ENCODE results near the gene HTR3B. TPM values are rescaled to one million over a fixed set of nuclear protein-coding genes. Genes with fewer than 3 reads are reported as not detected.

HTR3B gene
- total and polyA plus RNA-seq, 2 donors (not counting 1 experiment from before 2014, with no cell fraction given): not detected

DNA sequence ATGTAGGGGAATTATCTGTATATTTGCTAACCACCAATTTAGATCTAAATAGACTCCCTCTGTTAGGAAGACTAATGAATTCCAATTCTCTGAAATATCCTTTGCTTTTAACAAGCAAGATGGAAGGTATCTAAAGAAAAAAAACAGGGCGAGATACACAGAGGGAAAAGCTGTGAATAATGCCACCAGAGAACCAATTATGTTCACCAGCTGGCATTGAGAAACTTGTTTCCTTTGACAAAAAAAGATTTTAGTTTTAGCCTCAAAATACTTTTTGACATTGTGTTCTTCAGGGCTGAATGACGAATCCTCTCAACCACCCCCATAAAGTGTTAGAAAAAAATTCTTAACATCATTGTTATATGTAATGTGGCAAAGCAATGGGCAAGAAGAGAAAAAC is 19.0 kb downstream of the HTR3B start:
- Histone ChIP-seq H3K9me3 (ENCODE audit: control extremely low read depth in 1 of 3, control insufficient read depth in 2 of 3, insufficient read depth in 1 of 3, low read length in 2 of 3) (no peaks in the 10 kb centered on the region), H3K9ac (ENCODE audit: low read length) (no peak overlapping the region), H2AFZ (ENCODE audit: insufficient read depth, low read depth, low read length, poor library complexity, severe bottlenecking) (no peak overlapping the region), H3K27ac (ENCODE audit: low read length in 2 of 2) (no peak overlapping the region), H3K4me3 (ENCODE audit: control extremely low read depth in 1 of 5, extremely low read depth in 1 of 5, insufficient read depth in 1 of 5, low read depth in 2 of 5, low read length in 4 of 5) (no peak overlapping the region), H4K20me1 (ENCODE audit: control insufficient read depth, insufficient read depth, low read length, poor library complexity, severe bottlenecking) (no peaks in the 10 kb centered on the region), H3K4me2 (replicated peaks; ENCODE audit: low read depth, low read length, poor library complexity, severe bottlenecking) (no peak overlapping the region), H3K79me2 (ENCODE audit: control insufficient read depth, insufficient read depth, low read length) (no peaks in the 10 kb centered on the region), H3K27me3 (replicated peaks in 1 of 4; ENCODE audit: control extremely low read depth in 1 of 4, control insufficient read depth in 3 of 4, insufficient read depth in 4 of 4, low read length in 3 of 4) (no peaks in the 10 kb centered on the region), H3K4me1 (ENCODE audit: control insufficient read depth in 2 of 2, insufficient read depth in 2 of 2, low read length in 2 of 2) (no peaks in the 10 kb centered on the region), H3K36me3 (replicated peaks in 1 of 2; ENCODE audit: control extremely low read depth in 1 of 2, control insufficient read depth in 1 of 2, extremely low read depth in 1 of 2, insufficient read depth in 2 of 2, low read length in 1 of 2) (no peaks in the 10 kb centered on the region)
- POLR2A ChIA-PET: no interaction called here
- ATAC-seq (ENCODE audit: low read depth): no peak
- H3K4me3 Mint-ChIP-seq: no peak overlapping the region
- intact Hi-C loops (cut with micrococcal nuclease): no loop called here
- H3K27ac Mint-ChIP-seq: no peak overlapping the region
- TF ChIP-seq EZH2 (IDR thresholded peaks at IDR 0.05; ENCODE audit: borderline replicate concordance, insufficient read depth, low read depth, low read length, poor library complexity, severe bottlenecking): no peak
- TF ChIP-seq, protein P1, sequence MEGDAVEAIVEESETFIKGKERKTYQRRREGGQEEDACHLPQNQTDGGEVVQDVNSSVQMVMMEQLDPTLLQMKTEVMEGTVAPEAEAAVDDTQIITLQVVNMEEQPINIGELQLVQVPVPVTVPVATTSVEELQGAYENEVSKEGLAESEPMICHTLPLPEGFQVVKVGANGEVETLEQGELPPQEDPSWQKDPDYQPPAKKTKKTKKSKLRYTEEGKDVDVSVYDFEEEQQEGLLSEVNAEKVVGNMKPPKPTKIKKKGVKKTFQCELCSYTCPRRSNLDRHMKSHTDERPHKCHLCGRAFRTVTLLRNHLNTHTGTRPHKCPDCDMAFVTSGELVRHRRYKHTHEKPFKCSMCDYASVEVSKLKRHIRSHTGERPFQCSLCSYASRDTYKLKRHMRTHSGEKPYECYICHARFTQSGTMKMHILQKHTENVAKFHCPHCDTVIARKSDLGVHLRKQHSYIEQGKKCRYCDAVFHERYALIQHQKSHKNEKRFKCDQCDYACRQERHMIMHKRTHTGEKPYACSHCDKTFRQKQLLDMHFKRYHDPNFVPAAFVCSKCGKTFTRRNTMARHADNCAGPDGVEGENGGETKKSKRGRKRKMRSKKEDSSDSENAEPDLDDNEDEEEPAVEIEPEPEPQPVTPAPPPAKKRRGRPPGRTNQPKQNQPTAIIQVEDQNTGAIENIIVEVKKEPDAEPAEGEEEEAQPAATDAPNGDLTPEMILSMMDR (IDR thresholded peaks at IDR 0.05): no peak
- H3K27me3 Mint-ChIP-seq: peaks cover 13% of the 10 kb centered on the region
- DNase-seq: no peak
- peaks cover 3% of the 10 kb centered on the region for H3K4me1 Mint-ChIP-seq
- H3K9me3 Mint-ChIP-seq (ENCODE audit: insufficient read depth): no peaks in the 10 kb centered on the region
- CTCF ChIA-PET: interaction anchor here (0.8 kb wide), 1 partner anchor 215 kb away, joined by 3 read pairs; no protein-coding TSS in a partner anchor
- no CpG with 5 or more reads among the region's 2 CpGs for WGBS (ENCODE audit: insufficient coverage)

DNA sequence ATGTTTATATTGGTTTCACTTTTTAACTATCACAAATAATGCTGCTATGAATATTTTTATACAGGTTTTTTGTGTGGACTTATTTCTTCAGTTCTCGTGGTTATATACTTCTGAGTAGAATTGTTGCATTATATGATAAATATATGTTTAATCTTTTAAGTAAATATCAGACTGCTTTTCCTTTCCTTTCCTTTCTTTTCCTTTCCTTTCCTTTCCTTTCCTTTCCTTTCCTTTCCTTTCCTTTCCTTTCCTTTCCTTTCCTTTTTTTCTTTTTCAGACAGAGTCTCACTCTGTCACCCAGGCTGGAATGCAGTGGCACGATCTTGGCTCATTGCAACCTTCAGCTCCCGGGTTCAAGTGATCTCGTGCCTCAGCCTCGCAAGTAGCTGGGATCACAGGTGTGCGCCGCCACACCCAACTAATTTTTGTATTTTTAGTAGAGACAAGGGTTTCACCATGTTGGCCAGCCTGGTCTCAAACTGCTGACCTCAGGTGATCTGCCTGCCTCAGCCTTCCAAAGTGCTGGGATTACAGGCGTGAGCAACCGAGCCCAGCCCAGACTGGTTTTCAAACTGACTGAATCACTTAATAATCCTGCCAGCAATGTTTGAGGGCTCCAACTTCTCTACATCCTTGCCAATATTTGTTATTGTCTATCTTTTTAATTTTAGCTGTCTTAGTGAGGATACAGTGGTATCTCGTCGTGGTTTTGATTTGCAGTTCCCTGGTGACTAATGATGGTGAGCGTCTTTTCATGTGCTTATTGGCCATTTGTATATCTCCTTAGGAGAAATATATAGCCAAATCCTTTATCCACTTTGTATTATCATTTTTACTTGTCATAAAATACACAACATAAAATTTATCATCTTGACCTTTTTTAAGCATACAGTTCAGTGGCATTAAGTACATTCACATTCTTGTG is 21.9 kb downstream of the HTR3B start:
- no peak overlapping the region for H2AFZ ChIP-seq (ENCODE audit: insufficient read depth, low read depth, low read length, poor library complexity, severe bottlenecking)
- H3K79me2 ChIP-seq (ENCODE audit: control insufficient read depth, insufficient read depth, low read length): no peaks in the 10 kb centered on the region
- no peak overlapping the region for H3K4me2 ChIP-seq (replicated peaks; ENCODE audit: low read depth, low read length, poor library complexity, severe bottlenecking)
- Mint-ChIP-seq H3K4me3 (no peak overlapping the region), H3K27me3 (peaks cover 10% of the 10 kb centered on the region), H3K27ac (no peak overlapping the region), H3K9me3 (ENCODE audit: insufficient read depth) (no peaks in the 10 kb centered on the region), H3K4me1 (peaks cover 3% of the 10 kb centered on the region)
- TF ChIP-seq, protein P1 (IDR thresholded peaks at IDR 0.05): no peak
- no peak for TF ChIP-seq EZH2 (IDR thresholded peaks at IDR 0.05; ENCODE audit: borderline replicate concordance, insufficient read depth, low read depth, low read length, poor library complexity, severe bottlenecking)
- H3K9me3 ChIP-seq (ENCODE audit: control extremely low read depth in 1 of 3, control insufficient read depth in 2 of 3, insufficient read depth in 1 of 3, low read length in 2 of 3): peaks cover 0 to 3% (median 0%) of the 10 kb centered on the region in 3 donors
- intact Hi-C loops (cut with micrococcal nuclease): no loop called here
- no peak overlapping the region for H3K27ac ChIP-seq (ENCODE audit: low read length in 2 of 2)
- no peaks in the 10 kb centered on the region for H4K20me1 ChIP-seq (ENCODE audit: control insufficient read depth, insufficient read depth, low read length, poor library complexity, severe bottlenecking)
- H3K4me1 ChIP-seq (ENCODE audit: control insufficient read depth in 2 of 2, insufficient read depth in 2 of 2, low read length in 2 of 2): peaks cover 0 to 4% of the 10 kb centered on the region in 2 donors
- H3K4me3 ChIP-seq (ENCODE audit: control extremely low read depth in 1 of 5, extremely low read depth in 1 of 5, insufficient read depth in 1 of 5, low read depth in 2 of 5, low read length in 4 of 5): no peak overlapping the region
- H3K36me3 ChIP-seq (replicated peaks in 1 of 2; ENCODE audit: control extremely low read depth in 1 of 2, control insufficient read depth in 1 of 2, extremely low read depth in 1 of 2, insufficient read depth in 2 of 2, low read length in 1 of 2): no peaks in the 10 kb centered on the region
- DNase-seq (no peak), ATAC-seq (ENCODE audit: low read depth) (no peak)
- CTCF ChIA-PET: interaction anchor here (1.6 kb wide), 1 partner anchor 31 kb away, joined by 7 read pairs; no protein-coding TSS in a partner anchor
- POLR2A ChIA-PET: no interaction called here
- H3K27me3 ChIP-seq (replicated peaks in 1 of 4; ENCODE audit: control extremely low read depth in 1 of 4, control insufficient read depth in 3 of 4, insufficient read depth in 4 of 4, low read length in 3 of 4): no peaks in the 10 kb centered on the region
- H3K9ac ChIP-seq (ENCODE audit: low read length): no peak overlapping the region
- 89% methylated on average over 8 of the region's 12 CpGs for WGBS (ENCODE audit: insufficient coverage)

All from B cell (primary cell).